Measurements from ENCODE around the gene OR2T27.

DNA sequence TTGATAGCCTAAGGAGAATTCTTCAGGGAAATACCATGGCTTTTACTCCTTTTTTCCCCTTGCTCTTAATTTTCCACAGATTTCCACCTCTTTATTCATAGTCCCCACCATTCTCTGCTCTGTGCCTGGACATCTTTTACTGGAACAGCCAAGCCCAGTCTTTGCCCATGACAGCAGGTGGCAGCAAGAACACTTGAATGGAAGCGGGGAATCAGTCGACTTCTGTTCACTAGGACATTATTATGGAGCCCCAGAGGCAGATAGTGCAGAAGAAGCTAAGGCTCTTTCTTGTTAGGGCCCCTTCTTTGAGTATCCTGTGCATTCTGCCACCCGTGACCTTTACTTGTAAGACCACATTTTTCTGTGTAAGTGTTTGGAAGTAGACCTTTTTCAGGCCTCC lies 40.9 kb upstream of the OR2T27 start:
- TF ChIP-seq, protein P1, sequence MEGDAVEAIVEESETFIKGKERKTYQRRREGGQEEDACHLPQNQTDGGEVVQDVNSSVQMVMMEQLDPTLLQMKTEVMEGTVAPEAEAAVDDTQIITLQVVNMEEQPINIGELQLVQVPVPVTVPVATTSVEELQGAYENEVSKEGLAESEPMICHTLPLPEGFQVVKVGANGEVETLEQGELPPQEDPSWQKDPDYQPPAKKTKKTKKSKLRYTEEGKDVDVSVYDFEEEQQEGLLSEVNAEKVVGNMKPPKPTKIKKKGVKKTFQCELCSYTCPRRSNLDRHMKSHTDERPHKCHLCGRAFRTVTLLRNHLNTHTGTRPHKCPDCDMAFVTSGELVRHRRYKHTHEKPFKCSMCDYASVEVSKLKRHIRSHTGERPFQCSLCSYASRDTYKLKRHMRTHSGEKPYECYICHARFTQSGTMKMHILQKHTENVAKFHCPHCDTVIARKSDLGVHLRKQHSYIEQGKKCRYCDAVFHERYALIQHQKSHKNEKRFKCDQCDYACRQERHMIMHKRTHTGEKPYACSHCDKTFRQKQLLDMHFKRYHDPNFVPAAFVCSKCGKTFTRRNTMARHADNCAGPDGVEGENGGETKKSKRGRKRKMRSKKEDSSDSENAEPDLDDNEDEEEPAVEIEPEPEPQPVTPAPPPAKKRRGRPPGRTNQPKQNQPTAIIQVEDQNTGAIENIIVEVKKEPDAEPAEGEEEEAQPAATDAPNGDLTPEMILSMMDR (IDR thresholded peaks at IDR 0.05; ENCODE audit: low read length), result peak; percentile 40; the same call in 1 of the 2 replicates
- TF ChIP-seq EZH2 (IDR thresholded peaks at IDR 0.05; ENCODE audit: borderline replicate concordance, low read length), result no peak
